Measurements from ENCODE around the gene CCDC70.

Gene CCDC70

GRCh38 chr13:51861723-51862300, at the start of gene CCDC70:
TSS of gene CCDC70 (plus strand) at chr13:51861969. CDS start at chr13:51865412, 3,443 bp downstream.
- Histone ChIP-seq H4K20me1 (ENCODE audit: control insufficient read depth, insufficient read depth, low read depth, low read length) (no peaks in the 10 kb centered on the region), H3K79me2 (ENCODE audit: control insufficient read depth, low read length) (no peaks in the 10 kb centered on the region), H3F3A (ENCODE audit: control insufficient read depth, insufficient read depth) (no peaks in the 10 kb centered on the region), H3K9me3 (ENCODE audit: control insufficient read depth, insufficient read depth, low read length) (no peaks in the 10 kb centered on the region), H3K4me1 (ENCODE audit: control insufficient read depth, low read length) (no peaks in the 10 kb centered on the region), H3K36me3 (ENCODE audit: control insufficient read depth, low read length) (no peaks in the 10 kb centered on the region), H3K27me3 (ENCODE audit: control insufficient read depth, low read length) (peaks cover 39% of the 10 kb centered on the region), H3K9me2 (replicated peaks; ENCODE audit: control insufficient read depth, low read length) (no peaks in the 10 kb centered on the region), H3K4me3 (ENCODE audit: low read length) (no peak within 1 kb of the TSS), H3K4me2 (ENCODE audit: low read length) (no peak within 1 kb of the TSS), H3K27ac (ENCODE audit: low read depth, low read length) (no peak within 1 kb of the TSS)
- TF ChIP-seq EZH2phosphoT487 (IDR thresholded peaks at IDR 0.05; ENCODE audit: borderline replicate concordance, low read length) = no peak

- peaks cover 3% of the 10 kb centered on the region; the same call in 1 of the 2 replicates for H3F3A ChIP-seq (ENCODE audit: control insufficient read depth, insufficient read depth)
- H3K36me3 ChIP-seq (ENCODE audit: control insufficient read depth, low read length) = no peaks in the 10 kb centered on the region
- no peaks in the 10 kb centered on the region for H3K27me3 ChIP-seq (ENCODE audit: control insufficient read depth, low read length)
- no peaks in the 10 kb centered on the region for H3K9me3 ChIP-seq (ENCODE audit: control insufficient read depth, insufficient read depth, low read length)
- no peaks in the 10 kb centered on the region for H3K9me2 ChIP-seq (replicated peaks; ENCODE audit: control insufficient read depth, low read length)
- peaks cover 61% of the 10 kb centered on the region for H3K4me1 ChIP-seq (ENCODE audit: control insufficient read depth, low read length)
- H3K4me2 ChIP-seq (ENCODE audit: low read length) = no peak overlapping the region
- TF ChIP-seq CTCF (IDR thresholded peaks at IDR 0.05; ENCODE audit: low read depth, low read length, poor library complexity, severe bottlenecking) (no peak), EZH2phosphoT487 (IDR thresholded peaks at IDR 0.05; ENCODE audit: borderline replicate concordance, low read length) (no peak)
- no peak overlapping the region for H3K27ac ChIP-seq (ENCODE audit: low read depth, low read length)
- H4K20me1 ChIP-seq (ENCODE audit: control insufficient read depth, insufficient read depth, low read depth, low read length) = no peaks in the 10 kb centered on the region
- no peak overlapping the region for H3K4me3 ChIP-seq (ENCODE audit: low read length)
- H3K79me2 ChIP-seq (ENCODE audit: control insufficient read depth, low read length) = no peaks in the 10 kb centered on the region
Measured at GRCh38 chr13:51814071-51814470, 47.7 kb upstream of the CCDC70 start.

- peaks cover 3% of the 10 kb centered on the region; the same call in 1 of the 2 replicates for H3F3A ChIP-seq (ENCODE audit: control insufficient read depth, insufficient read depth)
- H3K4me3 ChIP-seq (ENCODE audit: low read length) = peak overlapping the region; percentile 42
- H3K9me3 ChIP-seq (ENCODE audit: control insufficient read depth, insufficient read depth, low read length) = no peaks in the 10 kb centered on the region
- no peaks in the 10 kb centered on the region for H3K79me2 ChIP-seq (ENCODE audit: control insufficient read depth, low read length)
- no peak for TF ChIP-seq EZH2phosphoT487 (IDR thresholded peaks at IDR 0.05; ENCODE audit: borderline replicate concordance, low read length)
- peak; percentile 86 for TF ChIP-seq CTCF (IDR thresholded peaks at IDR 0.05; ENCODE audit: low read depth, low read length, poor library complexity, severe bottlenecking)
- no peaks in the 10 kb centered on the region for H3K36me3 ChIP-seq (ENCODE audit: control insufficient read depth, low read length)
- H3K4me2 ChIP-seq (ENCODE audit: low read length) = peak overlapping the region; percentile 80
- peaks cover 71% of the 10 kb centered on the region for H3K4me1 ChIP-seq (ENCODE audit: control insufficient read depth, low read length)
- H3K9me2 ChIP-seq (replicated peaks; ENCODE audit: control insufficient read depth, low read length) = no peaks in the 10 kb centered on the region
- H3K27ac ChIP-seq (ENCODE audit: low read depth, low read length) = no peak overlapping the region
- no peaks in the 10 kb centered on the region for H4K20me1 ChIP-seq (ENCODE audit: control insufficient read depth, insufficient read depth, low read depth, low read length)
- no peaks in the 10 kb centered on the region for H3K27me3 ChIP-seq (ENCODE audit: control insufficient read depth, low read length)
Measured at GRCh38 chr13:51814825-51815650, 46.7 kb upstream of the CCDC70 start.

- peaks cover 3% of the 10 kb centered on the region; the same call in 1 of the 2 replicates for H3F3A ChIP-seq (ENCODE audit: control insufficient read depth, insufficient read depth)
- no peaks in the 10 kb centered on the region for H4K20me1 ChIP-seq (ENCODE audit: control insufficient read depth, insufficient read depth, low read depth, low read length)
- H3K4me2 ChIP-seq (ENCODE audit: low read length) = peak overlapping the region; percentile 80
- H3K9me3 ChIP-seq (ENCODE audit: control insufficient read depth, insufficient read depth, low read length) = no peaks in the 10 kb centered on the region
- TF ChIP-seq CTCF (IDR thresholded peaks at IDR 0.05; ENCODE audit: low read depth, low read length, poor library complexity, severe bottlenecking) (no peak), EZH2phosphoT487 (IDR thresholded peaks at IDR 0.05; ENCODE audit: borderline replicate concordance, low read length) (no peak)
- no peak overlapping the region for H3K4me3 ChIP-seq (ENCODE audit: low read length)
- H3K27ac ChIP-seq (ENCODE audit: low read depth, low read length) = no peak overlapping the region
- H3K27me3 ChIP-seq (ENCODE audit: control insufficient read depth, low read length) = no peaks in the 10 kb centered on the region
- H3K9me2 ChIP-seq (replicated peaks; ENCODE audit: control insufficient read depth, low read length) = no peaks in the 10 kb centered on the region
- no peaks in the 10 kb centered on the region for H3K79me2 ChIP-seq (ENCODE audit: control insufficient read depth, low read length)
- H3K36me3 ChIP-seq (ENCODE audit: control insufficient read depth, low read length) = no peaks in the 10 kb centered on the region
- H3K4me1 ChIP-seq (ENCODE audit: control insufficient read depth, low read length) = peaks cover 74% of the 10 kb centered on the region
Measured at GRCh38 chr13:51815848-51816247, 45.9 kb upstream of the CCDC70 start.
